ENCODE data around the gene ETS1. TPM values are rescaled to one million over a fixed set of nuclear protein-coding genes. Genes with fewer than 3 reads are reported as not detected.

The ETS1 gene
- total RNA-seq, 1 donor from 2014 or later, result 45.3 TPM

DNA sequence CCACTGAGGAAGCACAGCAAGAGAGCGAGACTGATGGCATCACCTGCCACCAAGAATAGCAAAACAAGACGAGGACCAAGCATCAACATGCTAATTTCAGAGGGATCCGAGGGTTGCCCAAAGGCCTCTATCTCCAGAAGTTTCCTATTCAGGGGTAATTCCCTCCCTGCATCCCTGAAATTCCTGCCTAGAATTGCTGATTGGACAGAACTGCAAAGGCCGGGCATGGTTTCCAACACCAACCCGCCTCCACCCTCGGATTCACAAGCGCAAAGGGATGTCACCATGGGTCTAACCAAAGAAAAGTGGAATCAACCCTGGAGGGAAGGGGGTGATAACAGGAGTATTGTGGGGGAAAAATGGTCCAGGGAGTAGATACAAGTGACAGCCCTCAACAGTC, 28.3 kb upstream of the ETS1 start:
- H3K27ac ChIP-seq (replicated peaks), result no peak overlapping the region
- TF ChIP-seq CTCF (IDR thresholded peaks at IDR 0.05; ENCODE audit: borderline replicate concordance), result no peak
- H3K9me3 ChIP-seq (replicated peaks), result no peaks in the 10 kb centered on the region
- H3K4me3 ChIP-seq, result no peak overlapping the region
- no peaks in the 10 kb centered on the region for H3K36me3 ChIP-seq
- DNase-seq, result no peak
- intact Hi-C loops (cut with micrococcal nuclease), result no loop called here
- peaks cover 22% of the 10 kb centered on the region for H3K4me1 ChIP-seq
- H3K27me3 ChIP-seq (ENCODE audit: low read depth), result no peaks in the 10 kb centered on the region

GRCh38 chr11:128615076-128615475, 27.7 kb upstream of the ETS1 start:
- DNase-seq, result no peak
- H3K36me3 ChIP-seq, result no peaks in the 10 kb centered on the region
- no peak for TF ChIP-seq CTCF (IDR thresholded peaks at IDR 0.05; ENCODE audit: borderline replicate concordance)
- H3K27ac ChIP-seq (replicated peaks), result no peak overlapping the region
- intact Hi-C loops (cut with micrococcal nuclease), result no loop called here
- H3K4me3 ChIP-seq, result no peak overlapping the region
- no peaks in the 10 kb centered on the region for H3K27me3 ChIP-seq (ENCODE audit: low read depth)
- H3K9me3 ChIP-seq (replicated peaks), result no peaks in the 10 kb centered on the region
- peaks cover 28% of the 10 kb centered on the region for H3K4me1 ChIP-seq

DNA sequence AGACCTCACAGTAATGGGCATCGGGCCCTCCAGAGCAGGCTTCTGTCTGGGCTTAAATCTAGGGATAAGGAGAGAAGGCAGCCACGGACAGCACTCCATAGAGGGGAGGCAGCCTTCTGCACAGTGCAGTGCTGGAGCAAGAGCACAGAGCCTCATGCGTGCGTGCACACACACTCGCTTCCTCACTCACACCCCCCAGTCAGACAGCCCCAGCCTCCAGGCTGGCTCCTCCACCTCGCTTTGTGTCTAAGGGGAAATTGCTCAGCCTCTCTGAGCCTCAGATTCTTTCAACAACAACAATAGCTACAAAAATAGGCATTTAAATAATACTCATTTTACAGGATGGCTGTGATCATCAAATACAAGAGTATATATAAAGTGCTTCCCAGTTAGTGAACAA, 26.7 kb upstream of the ETS1 start:
- H3K4me1 ChIP-seq, result peaks cover 35% of the 10 kb centered on the region
- no peaks in the 10 kb centered on the region for H3K36me3 ChIP-seq
- DNase-seq, result no peak
- no peak overlapping the region for H3K27ac ChIP-seq (replicated peaks)
- no peaks in the 10 kb centered on the region for H3K27me3 ChIP-seq (ENCODE audit: low read depth)
- no peaks in the 10 kb centered on the region for H3K9me3 ChIP-seq (replicated peaks)
- intact Hi-C loops (cut with micrococcal nuclease), result no loop called here
- no peak for TF ChIP-seq CTCF (IDR thresholded peaks at IDR 0.05; ENCODE audit: borderline replicate concordance)
- H3K4me3 ChIP-seq, result no peak overlapping the region

DNA sequence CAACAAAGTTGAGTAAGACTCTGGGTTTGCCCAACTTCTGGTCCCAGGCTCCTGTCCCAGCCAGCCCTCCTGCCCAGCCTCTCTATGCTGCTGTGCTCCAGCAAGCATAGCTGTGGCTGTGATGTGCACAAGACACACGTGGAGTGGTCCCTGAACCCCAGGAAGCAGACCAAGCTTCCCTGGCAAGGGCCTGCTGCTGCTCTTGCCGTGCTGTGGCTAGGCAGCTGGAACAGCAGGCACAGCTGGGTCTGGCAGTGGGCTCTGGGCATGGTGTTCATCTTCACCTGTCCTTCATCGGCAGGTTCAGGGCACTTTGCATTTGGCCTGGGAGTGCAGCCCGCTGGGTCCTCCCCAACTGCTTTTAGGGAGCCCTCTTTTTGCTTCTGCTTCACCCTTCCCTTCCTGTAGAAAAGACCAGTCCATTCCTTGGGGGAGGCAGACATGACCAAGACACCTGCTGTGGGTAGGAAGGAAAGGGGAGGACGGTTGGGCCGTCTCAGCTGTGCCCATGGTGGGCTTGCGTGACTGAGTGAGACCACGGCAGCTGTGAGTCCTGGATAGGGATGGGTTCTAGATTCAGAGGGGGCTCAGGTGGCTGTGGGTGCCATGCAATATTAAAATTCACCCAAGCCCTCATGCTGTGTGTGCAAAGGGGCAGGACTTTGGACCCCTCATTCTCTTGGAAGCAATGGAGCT, 26.1 kb upstream of the ETS1 start:
- Histone ChIP-seq H3K4me1 (peaks cover 35% of the 10 kb centered on the region), H3K9me3 (replicated peaks) (no peaks in the 10 kb centered on the region), H3K36me3 (no peaks in the 10 kb centered on the region), H3K4me3 (no peak overlapping the region), H3K27me3 (ENCODE audit: low read depth) (no peaks in the 10 kb centered on the region), H3K27ac (replicated peaks) (no peak overlapping the region)
- DNase-seq, result no peak
- intact Hi-C loops (cut with micrococcal nuclease), result no loop called here
- TF ChIP-seq CTCF (IDR thresholded peaks at IDR 0.05; ENCODE audit: borderline replicate concordance), result no peak

- intact Hi-C loops (cut with micrococcal nuclease), result no loop called here
- no peaks in the 10 kb centered on the region for H3K9me3 ChIP-seq (replicated peaks)
- no peak overlapping the region for H3K4me3 ChIP-seq
- H3K36me3 ChIP-seq, result no peaks in the 10 kb centered on the region
- no peak for TF ChIP-seq CTCF (IDR thresholded peaks at IDR 0.05; ENCODE audit: borderline replicate concordance)
- peaks cover 36% of the 10 kb centered on the region for H3K4me1 ChIP-seq
- H3K27ac ChIP-seq (replicated peaks), result peak overlapping the region; percentile 72
- DNase-seq, result no peak
- H3K27me3 ChIP-seq (ENCODE audit: low read depth), result no peaks in the 10 kb centered on the region
Observed at GRCh38 chr11:128610721-128611617, 23.6 kb upstream of the ETS1 start.

Data from left ventricle myocardium inferior (tissue), 1 donor.